ENCODE results near the gene DCDC2C. TPM values are rescaled to one million over a fixed set of nuclear protein-coding genes. Genes with fewer than 3 reads are reported as not detected.

Gene DCDC2C
- total RNA-seq, 2 donors from 2014 or later = not detected

DNA sequence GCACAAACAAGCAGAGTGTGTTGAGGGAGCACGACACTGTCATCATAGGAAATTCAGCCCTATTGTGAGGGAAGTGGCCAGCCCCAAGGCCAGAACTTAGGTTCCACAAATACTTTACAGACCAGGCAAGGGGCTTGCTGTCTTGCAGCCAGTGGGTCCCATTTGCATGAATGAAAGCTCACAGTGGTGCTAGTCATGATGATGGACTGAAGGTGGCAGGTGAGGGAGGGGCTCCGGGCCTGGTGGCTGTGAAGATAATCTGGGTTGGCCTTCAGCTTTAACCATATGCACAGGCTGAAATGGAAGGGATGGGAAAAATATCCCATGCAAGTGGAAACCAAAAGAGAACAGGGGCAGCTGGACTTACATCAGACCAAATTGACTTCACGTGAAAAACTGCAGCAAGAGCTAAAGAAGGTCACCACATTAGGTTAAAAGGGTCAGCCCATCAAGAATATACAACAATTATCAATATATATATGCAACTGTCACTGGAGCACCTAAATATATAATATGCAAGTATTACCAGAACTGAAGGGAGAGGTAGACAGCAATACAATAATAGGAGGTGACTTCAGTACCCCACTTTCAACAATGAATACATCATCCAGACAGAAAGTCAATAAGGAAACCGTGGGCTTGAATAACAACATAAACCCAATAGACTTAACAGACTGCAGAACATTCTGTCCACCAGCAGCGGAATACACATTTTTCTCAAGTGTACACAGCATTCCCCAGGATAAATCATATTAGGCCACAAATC, 39.6 kb downstream of the DCDC2C start:
- TF ChIP-seq CTCF (conservative IDR thresholded peaks at IDR 0.05) = no peak
- Mint-ChIP-seq H3K27me3 (ENCODE audit: insufficient read depth) (peaks cover 5% of the 10 kb centered on the region), H3K27ac (no peak overlapping the region), H3K9me3 (no peaks in the 10 kb centered on the region), H3K4me3 (no peak overlapping the region), H3K4me1 (no peaks in the 10 kb centered on the region), H3K36me3 (ENCODE audit: low read depth) (no peaks in the 10 kb centered on the region)
- H3K4me3 ChIP-seq (ENCODE audit: low read length) = no peak overlapping the region
- H3K9ac ChIP-seq (ENCODE audit: extremely low read depth, low read length, poor library complexity, severe bottlenecking) = no peak overlapping the region
- 89 to 100% methylated on average over 3 to 5 of the region's 5 CpGs for WGBS, 2 experiments (ENCODE audit: insufficient coverage in 1 of 2, insufficient read length in 1 of 2)
- no peak overlapping the region for H3K27ac ChIP-seq (ENCODE audit: low read depth, low read length)
- H3K27me3 ChIP-seq (ENCODE audit: control insufficient read depth, insufficient read depth, low read length, poor library complexity, severe bottlenecking) = no peaks in the 10 kb centered on the region
- H3K36me3 ChIP-seq (ENCODE audit: control insufficient read depth, insufficient read depth, low read length) = no peaks in the 10 kb centered on the region
- no peaks in the 10 kb centered on the region for H3K9me3 ChIP-seq (ENCODE audit: control insufficient read depth, low read length)
- peak; percentile 32 for DNase-seq
- no peaks in the 10 kb centered on the region for H3K4me1 ChIP-seq (ENCODE audit: control insufficient read depth, insufficient read depth, low read length)

- H3K4me1 Mint-ChIP-seq = no peaks in the 10 kb centered on the region
Observed at GRCh38 chr2:3743951-3744555, 40.7 kb downstream of the DCDC2C start.

DNA sequence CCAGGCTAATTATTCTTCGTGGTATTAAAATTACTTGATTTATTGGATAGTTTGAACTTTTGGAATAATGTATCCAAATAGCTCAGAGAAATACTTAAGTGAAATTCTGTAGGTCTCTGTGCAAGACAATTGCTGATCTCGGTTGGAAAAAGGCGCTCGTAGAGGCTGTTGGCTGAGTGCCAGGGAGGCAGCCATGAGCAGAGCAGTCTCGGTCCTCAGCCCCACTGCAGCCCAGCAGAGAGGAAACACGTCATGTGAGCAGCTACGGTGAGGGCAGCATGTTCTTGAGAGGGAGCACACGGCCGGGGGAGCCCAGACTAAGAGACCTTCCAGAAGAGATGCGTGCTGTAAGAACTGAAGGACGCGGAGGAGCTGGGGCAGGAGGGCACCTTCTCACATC, 42.5 kb downstream of the DCDC2C start:
- no peak overlapping the region for H3K27ac Mint-ChIP-seq
- no peaks in the 10 kb centered on the region for H3K4me1 Mint-ChIP-seq
- no peak for DNase-seq
- no peaks in the 10 kb centered on the region for H3K9me3 ChIP-seq (ENCODE audit: control insufficient read depth, low read length)
- H3K4me3 Mint-ChIP-seq = no peak overlapping the region
- TF ChIP-seq CTCF (conservative IDR thresholded peaks at IDR 0.05) = no peak
- H3K4me1 ChIP-seq (ENCODE audit: control insufficient read depth, insufficient read depth, low read length) = no peaks in the 10 kb centered on the region
- H3K9me3 Mint-ChIP-seq = no peaks in the 10 kb centered on the region
- H3K9ac ChIP-seq (ENCODE audit: extremely low read depth, low read length, poor library complexity, severe bottlenecking) = no peak overlapping the region
- H3K36me3 Mint-ChIP-seq (ENCODE audit: low read depth) = no peaks in the 10 kb centered on the region
- no peaks in the 10 kb centered on the region for H3K27me3 ChIP-seq (ENCODE audit: control insufficient read depth, insufficient read depth, low read length, poor library complexity, severe bottlenecking)
- peaks cover 5% of the 10 kb centered on the region for H3K27me3 Mint-ChIP-seq (ENCODE audit: insufficient read depth)
- H3K36me3 ChIP-seq (ENCODE audit: control insufficient read depth, insufficient read depth, low read length) = no peaks in the 10 kb centered on the region
- H3K4me3 ChIP-seq (ENCODE audit: low read length) = no peak overlapping the region
- WGBS, 2 experiments (ENCODE audit: insufficient coverage in 1 of 2, insufficient read length in 1 of 2) = 89 to 90% methylated on average over 6 to 12 of the region's 12 CpGs
- H3K27ac ChIP-seq (ENCODE audit: low read depth, low read length) = no peak overlapping the region

More at GRCh38 chr2:3743951-3744555, 40.7 kb downstream of the DCDC2C start:
- H3K36me3 ChIP-seq (ENCODE audit: control insufficient read depth, insufficient read depth, low read length) = no peaks in the 10 kb centered on the region
- H3K9me3 ChIP-seq (ENCODE audit: control insufficient read depth, low read length) = no peaks in the 10 kb centered on the region
- no peak overlapping the region for H3K27ac ChIP-seq (ENCODE audit: low read depth, low read length)
- no peaks in the 10 kb centered on the region for H3K4me1 ChIP-seq (ENCODE audit: control insufficient read depth, insufficient read depth, low read length)
- H3K36me3 Mint-ChIP-seq (ENCODE audit: low read depth) = no peaks in the 10 kb centered on the region
- H3K27ac Mint-ChIP-seq = no peak overlapping the region
- TF ChIP-seq CTCF (conservative IDR thresholded peaks at IDR 0.05) = no peak
- H3K27me3 Mint-ChIP-seq (ENCODE audit: insufficient read depth) = peaks cover 5% of the 10 kb centered on the region
- no peaks in the 10 kb centered on the region for H3K9me3 Mint-ChIP-seq
- H3K4me3 ChIP-seq (ENCODE audit: low read length) = no peak overlapping the region
- H3K9ac ChIP-seq (ENCODE audit: extremely low read depth, low read length, poor library complexity, severe bottlenecking) = no peak overlapping the region
- no peak overlapping the region for H3K4me3 Mint-ChIP-seq
- DNase-seq = peak; percentile 51
- 88 to 91% methylated on average over 8 to 12 of the region's 12 CpGs for WGBS, 2 experiments (ENCODE audit: insufficient coverage in 1 of 2, insufficient read length in 1 of 2)
- no peaks in the 10 kb centered on the region for H3K27me3 ChIP-seq (ENCODE audit: control insufficient read depth, insufficient read depth, low read length, poor library complexity, severe bottlenecking)
